Right cardiac atrium (tissue), 5 donors: ENCODE measurements around the gene SLC51A. TPM values are rescaled to one million over a fixed set of nuclear protein-coding genes. Genes with fewer than 3 reads are reported as not detected.
A peak's percentile ranks its signal among the peaks of the same experiment; 100 is the strongest.
"Not testable (repeated sequence)": the region's sequence is repeated elsewhere in the genome, so short reads cannot be mapped to it uniquely, and the experiment has no call there.

Source experiments
- ATAC-seq, 2 donors: fragments of 200-7000 bp; cut with Tn5 transposase; one replicate each; pipeline versions ENCODE4 v1.8.0 to v1.9.1; 2020; ENCODE audit warnings: moderate library complexity in 2 of 2, mild to moderate bottlenecking in 1 of 2
- DNase-seq, 3 donors: peaks; one replicate each; pipeline ENCODE4 v3.0.0-alpha.2; 2020
- H3K27ac ChIP-seq: one replicate; pipeline ENCODE4 v1.5.1; 2013; ENCODE audit warnings: mild to moderate bottlenecking, low read length, control low read depth, moderate library complexity
- H3K27me3 ChIP-seq: one replicate; pipeline ENCODE4 v1.6.1; 2013; ENCODE audit not compliant: control insufficient read depth, insufficient read depth
- H3K4me1 ChIP-seq: one replicate; pipeline ENCODE4 v1.6.1; 2013; ENCODE audit warnings: low read length; ENCODE audit not compliant: control insufficient read depth, insufficient read depth
- H3K4me3 ChIP-seq: one replicate; pipeline ENCODE4 v1.5.1; 2013; ENCODE audit warnings: low read length, control low read depth
- H3K9me3 ChIP-seq: one replicate; pipeline ENCODE4 v1.6.1; 2013; ENCODE audit warnings: low read length; ENCODE audit not compliant: control insufficient read depth
- WGBS: extraction: QIAGEN DNeasy Blood & Tissue Kit; methylation state at CpG from one replicate; pipeline ENCODE4 v1.1.7; 2013; 5-methylcytosine and 5-hydroxymethylcytosine counted together
- intact Hi-C, 4 donors: fragments of 100-400 bp; cut with DNase I; formaldehyde crosslinking; loops; one replicate each; pipeline versions ENCODE4 v1.11.0 to v1.14.0; 2022 to 2023
- polyA plus RNA-seq: library from polyadenylated mRNA; stranded (reverse); fragments of 200-250 nt; gene quantifications from one replicate; pipeline ENCODE4 v1.2.3, GENCODE V29; 2013
- total RNA-seq, 4 donors: library from RNA; stranded (reverse); fragmentation: NEBNext Ultra II Directional; extraction: Animal tissue kit (Norgen Biotek cat#: 25700); gene quantifications; one replicate each; pipeline ENCODE4 v1.2.1, GENCODE V29; 2021
- donor health status: healthy with polysubstance abuse.
- donor health status: DM: no; HTN: yes; CAD: no.
- donor health status: DM: no; HTN: no; CAD: no.
- donor health status: DM: no; HTN: yes; CAD: no; lungs with severe emphysema.
- donor health status: DM: yes; HTN: yes; CAD: no.

SLC51A gene
- total and polyA plus RNA-seq, 5 donors: 0.23 to 0.81 (median 0.68) TPM; not detected in 2

DNA sequence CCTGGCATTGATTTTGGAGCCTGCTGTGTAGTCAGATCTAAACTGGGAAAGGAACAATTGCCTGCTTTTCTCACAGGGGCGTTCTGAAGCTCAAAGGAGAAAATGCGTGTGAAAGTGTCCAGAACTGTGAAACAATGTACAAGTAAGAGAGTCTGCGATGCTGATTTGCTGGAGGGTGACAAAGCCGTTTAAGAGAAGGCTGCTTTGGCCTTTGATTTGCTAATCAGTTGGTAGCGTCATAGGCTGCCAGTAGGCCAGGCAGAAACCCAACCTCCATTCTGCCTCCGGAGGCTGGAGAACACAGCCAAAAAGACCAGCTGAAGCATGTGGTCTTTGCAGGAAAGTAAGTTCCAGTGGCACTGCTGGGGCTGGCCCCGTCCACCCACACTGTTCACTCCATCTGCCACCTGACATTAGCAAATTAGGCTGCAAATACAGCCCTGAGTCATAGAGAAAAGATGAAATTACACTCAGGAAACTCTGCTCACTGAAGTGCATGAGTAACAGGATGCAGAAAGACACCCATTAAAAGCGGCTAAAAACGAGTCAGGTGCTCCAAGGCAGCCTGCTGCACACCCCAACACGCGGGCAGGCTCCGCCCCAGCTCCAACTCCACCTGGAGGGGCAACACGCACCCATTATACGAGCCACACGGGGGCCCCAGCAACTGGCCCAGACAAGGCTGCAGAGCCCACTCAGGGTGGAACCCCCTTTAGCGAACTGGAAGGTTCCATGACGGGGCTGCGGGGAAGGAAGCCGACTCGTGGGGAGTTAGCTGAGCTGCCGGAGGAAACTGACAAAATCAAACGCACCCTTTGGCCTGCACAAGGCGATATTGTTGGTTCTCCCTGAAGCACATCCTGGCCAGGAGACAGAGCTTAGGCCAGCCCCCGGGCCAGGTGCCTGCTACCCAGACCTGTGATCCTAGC, 36.7 kb upstream of the SLC51A start:
- DNase-seq: peak in 1 of 3 donors; percentile 41
- WGBS: 47% methylated on average over 24 of the region's 24 CpGs
- ATAC-seq: peak; percentile 42 to 61
- no peaks in the 10 kb centered on the region for H3K27me3 ChIP-seq
- no peak overlapping the region for H3K4me3 ChIP-seq
- no peaks in the 10 kb centered on the region for H3K9me3 ChIP-seq
- intact Hi-C loops: no loop called here
- no peaks in the 10 kb centered on the region for H3K4me1 ChIP-seq
- H3K27ac ChIP-seq: no peak overlapping the region

GRCh38 chr3:196180346-196180745, 36.0 kb upstream of the SLC51A start:
- no peak overlapping the region for H3K4me3 ChIP-seq
- no peak for DNase-seq

GRCh38 chr3:196181127-196181546, 35.2 kb upstream of the SLC51A start:
- WGBS: 77% methylated on average over 10 of the region's 10 CpGs
- DNase-seq (peak in 1 of 3 donors; percentile 14), ATAC-seq (no peak)

More at GRCh38 chr3:196180346-196180745, 36.0 kb upstream of the SLC51A start:
- no peaks in the 10 kb centered on the region for H3K27me3 ChIP-seq
- no peaks in the 10 kb centered on the region for H3K9me3 ChIP-seq
- intact Hi-C loops: no loop called here
- no peak overlapping the region for H3K27ac ChIP-seq
- ATAC-seq: no peak
- 80% methylated on average over 9 of the region's 9 CpGs for WGBS
- H3K4me1 ChIP-seq: no peaks in the 10 kb centered on the region

GRCh38 chr3:196184169-196184432, 32.2 kb upstream of the SLC51A start:
- H3K4me3 ChIP-seq, H3K27me3 ChIP-seq, H3K27ac ChIP-seq, DNase-seq, H3K4me1 ChIP-seq, H3K9me3 ChIP-seq, ATAC-seq, intact Hi-C loops: not testable (repeated sequence)
- 90% methylated on average over 4 of the region's 4 CpGs for WGBS

More at GRCh38 chr3:196181127-196181546, 35.2 kb upstream of the SLC51A start:
- H3K27me3 ChIP-seq: no peaks in the 10 kb centered on the region
- no peak overlapping the region for H3K4me3 ChIP-seq
- H3K9me3 ChIP-seq: no peaks in the 10 kb centered on the region
- no peak overlapping the region for H3K27ac ChIP-seq
- intact Hi-C loops: no loop called here
- no peaks in the 10 kb centered on the region for H3K4me1 ChIP-seq

- H3K4me3 ChIP-seq: no peak overlapping the region
- 94% methylated on average over 15 of the region's 15 CpGs for WGBS
- no peaks in the 10 kb centered on the region for H3K9me3 ChIP-seq
- H3K27ac ChIP-seq: no peak overlapping the region
- no peaks in the 10 kb centered on the region for H3K4me1 ChIP-seq
- no peaks in the 10 kb centered on the region for H3K27me3 ChIP-seq
- DNase-seq: peak in 1 of 3 donors; percentile 31
- intact Hi-C loops: no loop called here
- ATAC-seq: no peak
These were observed 31.5 kb upstream of the SLC51A start for GRCh38 chr3:196184881-196185280.

DNA sequence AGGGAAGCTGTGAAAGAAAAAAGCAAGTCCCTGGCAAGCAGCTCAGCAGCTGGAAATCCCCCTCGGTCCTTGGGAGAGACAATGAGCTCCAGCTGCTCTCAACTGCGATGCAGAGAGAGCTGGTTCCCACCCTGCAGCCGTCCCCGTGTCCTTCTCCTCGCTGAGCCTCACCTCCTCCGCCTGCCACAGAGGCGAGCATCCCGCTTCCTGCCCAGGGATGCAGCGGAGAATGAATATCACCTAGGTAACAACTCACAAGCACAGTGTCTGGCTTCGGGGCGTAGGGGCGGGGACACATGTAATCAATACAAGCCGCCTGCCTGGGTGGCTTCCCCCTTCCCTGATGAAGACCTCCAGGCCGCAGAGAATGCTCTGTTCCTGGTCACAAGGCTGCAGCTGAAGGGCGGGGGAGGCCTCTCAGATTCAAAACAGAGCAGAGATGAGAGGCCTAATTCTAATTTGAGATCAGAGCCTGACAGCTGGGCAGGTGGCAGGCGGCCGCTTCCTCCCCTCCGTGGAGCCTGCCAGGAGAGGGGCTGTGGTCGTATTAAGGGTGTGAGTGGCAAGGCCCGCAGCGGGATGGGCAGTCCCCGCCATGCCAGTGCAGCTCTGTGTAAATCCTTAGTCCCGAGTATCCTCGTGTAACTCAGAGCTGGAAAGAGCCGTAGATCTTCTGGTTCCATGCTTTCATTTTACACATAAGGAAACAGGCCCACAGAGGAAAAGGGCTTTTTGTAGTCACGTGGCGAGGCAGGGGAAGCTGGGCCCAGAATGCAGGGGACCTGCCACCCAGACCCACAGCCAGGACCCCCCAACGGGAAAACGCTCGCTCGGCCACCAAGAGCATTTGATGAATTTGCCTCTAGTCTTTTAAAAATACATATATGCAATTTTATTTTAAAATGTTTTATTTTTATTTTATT, 29.4 kb upstream of the SLC51A start:
- Histone ChIP-seq H3K27me3 (no peaks in the 10 kb centered on the region), H3K9me3 (no peaks in the 10 kb centered on the region), H3K27ac (no peak overlapping the region), H3K4me1 (no peaks in the 10 kb centered on the region), H3K4me3 (no peak overlapping the region)
- DNase-seq: peak in 1 of 3 donors; percentile 53
- peak in 1 of 2 donors; percentile 40 for ATAC-seq
- intact Hi-C loops: no loop called here
- 39% methylated on average over 31 of the region's 31 CpGs for WGBS

DNA sequence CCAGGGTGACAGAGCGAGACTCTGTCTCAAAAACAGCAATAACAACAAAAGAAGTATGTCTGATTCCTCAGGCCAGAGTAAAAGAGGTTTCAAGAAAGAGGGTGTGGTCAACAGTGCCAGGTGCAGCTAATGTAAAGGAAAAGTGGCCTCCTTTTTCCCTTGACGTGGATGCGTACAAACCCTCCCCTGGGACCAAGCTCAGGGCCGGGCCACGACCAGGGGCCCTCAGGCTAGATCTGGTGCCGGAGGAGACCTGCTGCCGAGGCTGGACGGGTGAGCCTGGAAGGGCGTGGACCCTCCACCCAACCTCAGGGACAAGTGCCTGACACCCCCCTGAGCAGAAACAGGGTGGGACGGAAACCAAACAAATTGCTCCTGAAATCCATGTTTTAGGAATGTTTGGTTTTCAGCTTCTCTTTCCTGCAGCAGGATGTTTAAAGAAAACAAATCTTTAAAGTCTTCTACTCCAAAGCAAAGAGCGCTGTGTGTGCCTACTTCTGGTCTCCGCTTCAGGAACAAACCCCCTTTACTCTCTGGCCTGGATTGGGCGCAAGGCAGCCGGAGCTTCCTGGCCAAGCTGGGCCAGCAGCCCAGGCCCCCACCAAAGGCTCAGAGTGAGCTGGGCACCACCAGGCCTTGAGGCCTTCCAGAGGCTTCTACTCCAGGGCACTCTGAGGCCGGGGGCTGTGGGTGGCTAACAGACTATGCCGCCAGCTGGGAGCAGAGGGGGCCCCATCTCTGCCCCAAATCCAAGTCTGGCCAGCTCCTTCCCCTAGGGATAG, 26.6 kb upstream of the SLC51A start:
- no peak overlapping the region for H3K27ac ChIP-seq
- WGBS: 85% methylated on average over 16 of the region's 16 CpGs
- no peak overlapping the region for H3K4me3 ChIP-seq
- H3K27me3 ChIP-seq: no peaks in the 10 kb centered on the region
- DNase-seq (peak in 1 of 3 donors; percentile 50), ATAC-seq (peak in 1 of 2 donors; percentile 24)
- intact Hi-C loops: no loop called here
- no peaks in the 10 kb centered on the region for H3K9me3 ChIP-seq
- peaks cover 2% of the 10 kb centered on the region for H3K4me1 ChIP-seq

DNA sequence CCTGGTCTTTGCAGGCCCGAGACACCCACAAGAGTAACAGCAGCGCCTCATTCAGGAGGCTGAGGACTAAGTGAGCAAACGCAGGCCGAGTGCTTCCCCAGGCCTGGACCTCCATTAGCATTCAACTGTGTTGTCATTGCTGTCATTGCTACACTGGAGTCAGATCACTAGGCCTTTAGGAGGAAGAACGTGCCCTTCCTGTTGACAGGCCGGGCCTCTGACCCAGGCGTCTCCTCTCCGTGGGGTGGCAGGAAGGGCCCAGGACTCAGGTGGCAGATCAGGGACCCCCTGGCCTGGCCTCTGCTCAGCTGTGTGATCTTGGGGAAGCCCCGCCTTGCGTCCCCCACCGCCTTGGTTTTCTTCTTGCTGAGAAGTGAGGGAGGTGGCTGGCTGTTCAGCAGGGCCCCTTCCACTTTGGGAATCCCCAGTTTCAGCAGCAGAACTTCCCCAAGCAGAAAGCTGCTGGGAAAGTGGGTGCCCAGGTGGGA, 24.3 kb upstream of the SLC51A start:
- intact Hi-C loops: no loop called here
- ATAC-seq (no peak), DNase-seq (peak in 1 of 3 donors; percentile 50)
- Histone ChIP-seq H3K27ac (peak overlapping the region; percentile 6), H3K9me3 (no peaks in the 10 kb centered on the region), H3K4me3 (no peak overlapping the region), H3K4me1 (peaks cover 2% of the 10 kb centered on the region), H3K27me3 (no peaks in the 10 kb centered on the region)
- WGBS: 74% methylated on average over 11 of the region's 11 CpGs

DNA sequence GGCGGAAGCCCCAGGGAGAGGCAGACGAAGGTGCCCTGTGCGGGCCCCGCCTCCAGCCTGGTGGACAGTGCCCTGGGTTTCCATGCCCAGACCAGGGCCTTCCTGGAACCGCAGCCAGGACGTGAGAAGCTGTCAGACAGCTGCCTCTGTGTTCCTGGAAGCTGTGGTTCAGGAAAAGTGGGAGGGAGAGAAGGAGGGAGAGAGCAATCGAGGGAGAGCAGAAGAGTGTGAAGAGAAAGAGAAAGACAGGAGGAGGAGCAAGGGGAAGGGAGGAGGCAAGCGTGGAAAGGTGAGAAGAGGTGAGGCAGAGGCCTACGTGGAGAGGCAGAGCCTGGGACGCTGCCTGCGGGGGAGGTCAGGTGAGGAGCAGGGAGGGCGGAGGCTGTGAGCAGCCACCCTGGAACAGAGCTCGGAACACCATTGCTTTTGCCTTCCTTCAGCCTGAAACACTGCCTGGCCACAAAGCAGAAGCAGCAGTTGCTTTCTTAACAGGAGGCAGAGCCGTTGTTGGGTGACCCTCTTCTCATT, 23.7 kb upstream of the SLC51A start:
- H3K27ac ChIP-seq: peak overlapping the region; percentile 6
- WGBS: 56% methylated on average over 14 of the region's 14 CpGs
- peak in 2 of 3 donors; percentile 66 to 69 for DNase-seq

DNA sequence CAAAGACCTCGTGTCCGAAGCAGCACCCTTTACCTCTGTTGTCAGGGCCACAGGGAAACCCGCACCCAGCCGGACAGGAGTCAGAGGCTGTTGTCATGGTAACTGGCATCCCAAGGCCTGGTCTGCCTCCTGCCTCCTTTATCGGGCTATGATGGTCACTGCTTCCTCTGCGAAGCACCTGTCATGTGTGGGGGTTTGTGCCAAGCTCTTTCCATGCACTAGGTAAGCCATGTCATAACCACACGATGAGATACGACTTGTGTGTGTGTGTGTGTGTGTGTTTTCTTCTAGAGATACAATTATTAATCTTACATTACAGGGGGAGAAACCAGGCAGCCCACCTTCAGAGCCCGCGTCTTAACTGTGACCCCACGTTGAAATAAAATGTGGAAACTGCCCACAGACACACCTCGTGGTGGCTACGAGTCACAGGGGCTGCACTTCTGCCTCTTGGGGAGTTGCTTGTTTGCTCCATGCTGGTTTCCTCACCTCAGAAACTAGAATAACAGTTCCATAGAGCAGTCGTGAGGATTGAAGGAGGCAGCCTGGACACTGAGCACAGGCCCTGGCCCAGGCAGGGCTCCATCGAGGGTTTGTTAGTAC, 23.1 kb upstream of the SLC51A start:
- ATAC-seq (no peak), DNase-seq (peak in 1 of 3 donors; percentile 13)
- intact Hi-C loops: no loop called here
- Histone ChIP-seq H3K9me3 (no peaks in the 10 kb centered on the region), H3K27ac (peak overlapping the region; percentile 6), H3K4me1 (peaks cover 2% of the 10 kb centered on the region), H3K27me3 (no peaks in the 10 kb centered on the region), H3K4me3 (no peak overlapping the region)
- 72% methylated on average over 15 of the region's 15 CpGs for whole genome bisulfite sequencing

More for the DNA sequence above, 23.7 kb upstream of the SLC51A start:
- Histone ChIP-seq H3K4me1 (peaks cover 2% of the 10 kb centered on the region), H3K9me3 (no peaks in the 10 kb centered on the region), H3K27me3 (no peaks in the 10 kb centered on the region), H3K4me3 (no peak overlapping the region)
- ATAC-seq: peak; percentile 6 to 12
- intact Hi-C loops: no loop called here
